ENCODE results near the gene PNMA6A. TPM values are rescaled to one million over a fixed set of nuclear protein-coding genes. Genes with fewer than 3 reads are reported as not detected.

Gene PNMA6A
- total and polyA plus RNA-seq, 2 of the 4 experiments (the other 2 are of a cell fraction), result 0.18 to 0.21 TPM

DNA sequence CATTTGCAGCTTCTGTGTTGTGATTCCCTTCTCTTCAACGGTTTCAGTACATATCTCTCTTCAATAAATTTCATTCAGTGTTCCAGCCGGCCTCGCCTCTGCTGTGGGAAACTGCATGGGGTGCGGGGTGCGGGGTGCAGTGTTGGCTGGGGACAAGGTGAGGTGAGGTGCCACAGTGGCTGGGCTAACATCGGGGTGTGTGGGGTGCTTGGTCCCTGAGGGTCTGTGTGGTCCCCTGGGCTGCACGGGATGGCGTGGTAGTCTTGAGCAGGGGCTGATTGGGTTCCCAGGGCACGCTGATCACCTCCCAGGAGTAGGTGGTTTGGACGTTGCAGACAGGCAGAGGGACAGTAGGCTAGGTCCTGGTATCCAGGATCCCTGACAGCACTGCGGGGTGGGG, 2.7 kb downstream of the PNMA6A start:
- Histone ChIP-seq H3K4me1 (ENCODE audit: control insufficient read depth, insufficient read depth, low read length) (no peaks in the 10 kb centered on the region), H2BK5ac (ENCODE audit: low read depth, low read length, poor library complexity, severe bottlenecking) (no peak overlapping the region), H3K4me3 (ENCODE audit: insufficient read depth, low read depth, low read length) (no peak overlapping the region), H4K5ac (ENCODE audit: low read depth, low read length) (no peak overlapping the region), H3K27ac (ENCODE audit: insufficient read depth, low read length) (no peak overlapping the region), H4K20me1 (ENCODE audit: insufficient read depth, low read length) (no peaks in the 10 kb centered on the region), H2AK5ac (ENCODE audit: low read depth, low read length) (no peak overlapping the region), H3K4ac (ENCODE audit: low read depth, low read length) (no peak overlapping the region), H4K91ac (ENCODE audit: insufficient read depth, low read depth, low read length) (no peak overlapping the region), H2AFZ (replicated peaks; ENCODE audit: low read length, poor library complexity) (no peak overlapping the region), H3K9ac (ENCODE audit: low read depth, low read length) (no peak overlapping the region), H3K4me2 (ENCODE audit: low read depth, low read length) (no peak overlapping the region), H3K56ac (ENCODE audit: extremely low read depth, insufficient read depth, low read length) (no peak overlapping the region), H2BK15ac (ENCODE audit: low read depth, low read length) (no peak overlapping the region), H3K14ac (replicated peaks; ENCODE audit: low read depth, low read length) (no peak overlapping the region), H2BK20ac (ENCODE audit: low read depth, low read length) (no peak overlapping the region), H3K27me3 (ENCODE audit: control insufficient read depth, insufficient read depth, low read length) (no peaks in the 10 kb centered on the region), H3K9me3 (ENCODE audit: control insufficient read depth, insufficient read depth, low read length) (no peaks in the 10 kb centered on the region), H2BK120ac (ENCODE audit: low read depth, low read length) (no peak overlapping the region), H3K36me3 (ENCODE audit: control insufficient read depth, insufficient read depth, low read length) (no peaks in the 10 kb centered on the region), H3K79me1 (ENCODE audit: low read depth in 1 of 2, low read length in 2 of 2) (no peaks in the 10 kb centered on the region), H3K23ac (ENCODE audit: low read depth, low read length) (no peak overlapping the region), H4K8ac (ENCODE audit: low read depth in 2 of 2, low read length in 2 of 2) (no peak overlapping the region), H3K18ac (ENCODE audit: low read depth, low read length) (no peak overlapping the region), H3K9me1 (ENCODE audit: insufficient read depth, low read length) (no peaks in the 10 kb centered on the region), H2AK9ac (replicated peaks; ENCODE audit: low read depth, low read length, poor library complexity) (no peak overlapping the region)
- ChIA-PET CTCF (no interaction called here), POLR2A (ENCODE audit: unreplicated experiment) (no interaction called here)
- ATAC-seq (ENCODE audit: low read depth) (no peak), DNase-seq (no peak)
- dilution Hi-C loops (cut with HindIII; ENCODE audit: low sequenced_read_pairs, unreplicated experiment), result no loop called here
- 68% methylated on average over 4 of the region's 11 CpGs; no CpG with 5 or more reads in 1 of the 2 experiments for WGBS, 2 experiments (ENCODE audit: extremely low coverage in 2 of 2, insufficient read length in 1 of 2)
- no TSS peak for BruUV-seq (replicated peaks)
- intact Hi-C loops (cut with micrococcal nuclease), result no loop called here
- TF ChIP-seq SMC3 (IDR thresholded peaks at IDR 0.05; ENCODE audit: low read depth, low read length) (no peak), RAD21 (IDR thresholded peaks at IDR 0.05; ENCODE audit: low read length) (no peak), RFX5 (IDR thresholded peaks at IDR 0.05; ENCODE audit: low read depth, low read length) (no peak), CEBPB (IDR thresholded peaks at IDR 0.05; ENCODE audit: low read depth, low read length) (no peak), NFE2L2 (IDR thresholded peaks at IDR 0.05; ENCODE audit: low read depth, low read length) (no peak), MXI1 (IDR thresholded peaks at IDR 0.05; ENCODE audit: borderline replicate concordance, low read depth, low read length) (no peak), CHD1 (IDR thresholded peaks at IDR 0.05; ENCODE audit: low read depth, low read length) (no peak), MAFK (IDR thresholded peaks at IDR 0.05; ENCODE audit: low read depth, low read length) (no peak), BHLHE40 (IDR thresholded peaks at IDR 0.05; ENCODE audit: low read depth, low read length) (no peak), RCOR1 (IDR thresholded peaks at IDR 0.05; ENCODE audit: insufficient replicate concordance, low read length) (no peak), FOS (IDR thresholded peaks at IDR 0.05; ENCODE audit: low read depth, low read length) (no peak), POLR2A (IDR thresholded peaks at IDR 0.05; ENCODE audit: low read depth, low read length) (no peak), MAZ (IDR thresholded peaks at IDR 0.05; ENCODE audit: borderline replicate concordance, low read depth, low read length) (no peak)
- TF ChIP-seq, protein P1, sequence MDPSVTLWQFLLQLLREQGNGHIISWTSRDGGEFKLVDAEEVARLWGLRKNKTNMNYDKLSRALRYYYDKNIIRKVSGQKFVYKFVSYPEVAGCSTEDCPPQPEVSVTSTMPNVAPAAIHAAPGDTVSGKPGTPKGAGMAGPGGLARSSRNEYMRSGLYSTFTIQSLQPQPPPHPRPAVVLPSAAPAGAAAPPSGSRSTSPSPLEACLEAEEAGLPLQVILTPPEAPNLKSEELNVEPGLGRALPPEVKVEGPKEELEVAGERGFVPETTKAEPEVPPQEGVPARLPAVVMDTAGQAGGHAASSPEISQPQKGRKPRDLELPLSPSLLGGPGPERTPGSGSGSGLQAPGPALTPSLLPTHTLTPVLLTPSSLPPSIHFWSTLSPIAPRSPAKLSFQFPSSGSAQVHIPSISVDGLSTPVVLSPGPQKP (IDR thresholded peaks at IDR 0.05; ENCODE audit: borderline replicate concordance, low read depth, low read length), result no peak
- TF ChIP-seq, protein P2, sequence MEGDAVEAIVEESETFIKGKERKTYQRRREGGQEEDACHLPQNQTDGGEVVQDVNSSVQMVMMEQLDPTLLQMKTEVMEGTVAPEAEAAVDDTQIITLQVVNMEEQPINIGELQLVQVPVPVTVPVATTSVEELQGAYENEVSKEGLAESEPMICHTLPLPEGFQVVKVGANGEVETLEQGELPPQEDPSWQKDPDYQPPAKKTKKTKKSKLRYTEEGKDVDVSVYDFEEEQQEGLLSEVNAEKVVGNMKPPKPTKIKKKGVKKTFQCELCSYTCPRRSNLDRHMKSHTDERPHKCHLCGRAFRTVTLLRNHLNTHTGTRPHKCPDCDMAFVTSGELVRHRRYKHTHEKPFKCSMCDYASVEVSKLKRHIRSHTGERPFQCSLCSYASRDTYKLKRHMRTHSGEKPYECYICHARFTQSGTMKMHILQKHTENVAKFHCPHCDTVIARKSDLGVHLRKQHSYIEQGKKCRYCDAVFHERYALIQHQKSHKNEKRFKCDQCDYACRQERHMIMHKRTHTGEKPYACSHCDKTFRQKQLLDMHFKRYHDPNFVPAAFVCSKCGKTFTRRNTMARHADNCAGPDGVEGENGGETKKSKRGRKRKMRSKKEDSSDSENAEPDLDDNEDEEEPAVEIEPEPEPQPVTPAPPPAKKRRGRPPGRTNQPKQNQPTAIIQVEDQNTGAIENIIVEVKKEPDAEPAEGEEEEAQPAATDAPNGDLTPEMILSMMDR (conservative IDR thresholded peaks at IDR 0.05; ENCODE audit: low read depth, low read length), result no peak
- TF ChIP-seq, protein P3, sequence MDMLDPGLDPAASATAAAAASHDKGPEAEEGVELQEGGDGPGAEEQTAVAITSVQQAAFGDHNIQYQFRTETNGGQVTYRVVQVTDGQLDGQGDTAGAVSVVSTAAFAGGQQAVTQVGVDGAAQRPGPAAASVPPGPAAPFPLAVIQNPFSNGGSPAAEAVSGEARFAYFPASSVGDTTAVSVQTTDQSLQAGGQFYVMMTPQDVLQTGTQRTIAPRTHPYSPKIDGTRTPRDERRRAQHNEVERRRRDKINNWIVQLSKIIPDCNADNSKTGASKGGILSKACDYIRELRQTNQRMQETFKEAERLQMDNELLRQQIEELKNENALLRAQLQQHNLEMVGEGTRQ (IDR thresholded peaks at IDR 0.05; ENCODE audit: low read depth, low read length), result no peak
- in situ Hi-C loops (cut with MboI; ENCODE audit: low sequenced_read_pairs), result no loop called here
